Measurements from ENCODE around the gene EDARADD. TPM values are rescaled to one million over a fixed set of nuclear protein-coding genes. Genes with fewer than 3 reads are reported as not detected.

Gene EDARADD
- total and polyA plus RNA-seq, 10 donors: 0.22 to 7.4 (median 2.1) TPM

- WGBS, 5 donors: 51 to 57% (median 52%) methylated on average over 9 to 10 of the region's 10 CpGs
- Histone ChIP-seq H3K27me3 (replicated peaks in 1 of 7) (peaks cover 0 to 13% (median 0%) of the 10 kb centered on the region in 7 donors), H3K4me3 (no peak overlapping the region), H3K9me3 (no peaks in the 10 kb centered on the region), H3K4me1 (peaks cover 0 to 25% (median 13%) of the 10 kb centered on the region in 6 donors), H3K36me3 (no peaks in the 10 kb centered on the region), H3K27ac (peak overlapping the region in 6 of 8 donors; percentile 20 to 73 (median 66))
- intact Hi-C loops (cut with DNase I; ENCODE audit: low total_unique reads): loop anchor here (5.0 kb wide), 1 partner anchor 384 kb away; no protein-coding TSS in a partner anchor
- TF ChIP-seq POLR2A (IDR thresholded peaks at IDR 0.05) (no peak), POLR2AphosphoS5 (IDR thresholded peaks at IDR 0.05) (no peak)
- TF ChIP-seq, protein P1, sequence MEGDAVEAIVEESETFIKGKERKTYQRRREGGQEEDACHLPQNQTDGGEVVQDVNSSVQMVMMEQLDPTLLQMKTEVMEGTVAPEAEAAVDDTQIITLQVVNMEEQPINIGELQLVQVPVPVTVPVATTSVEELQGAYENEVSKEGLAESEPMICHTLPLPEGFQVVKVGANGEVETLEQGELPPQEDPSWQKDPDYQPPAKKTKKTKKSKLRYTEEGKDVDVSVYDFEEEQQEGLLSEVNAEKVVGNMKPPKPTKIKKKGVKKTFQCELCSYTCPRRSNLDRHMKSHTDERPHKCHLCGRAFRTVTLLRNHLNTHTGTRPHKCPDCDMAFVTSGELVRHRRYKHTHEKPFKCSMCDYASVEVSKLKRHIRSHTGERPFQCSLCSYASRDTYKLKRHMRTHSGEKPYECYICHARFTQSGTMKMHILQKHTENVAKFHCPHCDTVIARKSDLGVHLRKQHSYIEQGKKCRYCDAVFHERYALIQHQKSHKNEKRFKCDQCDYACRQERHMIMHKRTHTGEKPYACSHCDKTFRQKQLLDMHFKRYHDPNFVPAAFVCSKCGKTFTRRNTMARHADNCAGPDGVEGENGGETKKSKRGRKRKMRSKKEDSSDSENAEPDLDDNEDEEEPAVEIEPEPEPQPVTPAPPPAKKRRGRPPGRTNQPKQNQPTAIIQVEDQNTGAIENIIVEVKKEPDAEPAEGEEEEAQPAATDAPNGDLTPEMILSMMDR (IDR thresholded peaks at IDR 0.05 in 8 of 11, conservative IDR thresholded peaks at IDR 0.05 in 3 of 11): no peak
- no peak for DNase-seq
These were observed 97.5 kb downstream of the EDARADD start for GRCh38 chr1:236491469-236492136.

GRCh38 chr1:236492378-236492777 is 98.3 kb downstream of the EDARADD start:
- Histone ChIP-seq H3K36me3 (no peaks in the 10 kb centered on the region), H3K4me1 (peaks cover 0 to 25% (median 13%) of the 10 kb centered on the region in 6 donors), H3K27me3 (replicated peaks in 1 of 7) (peaks cover 0 to 13% (median 0%) of the 10 kb centered on the region in 7 donors), H3K9me3 (no peaks in the 10 kb centered on the region), H3K4me3 (no peak overlapping the region), H3K27ac (no peak overlapping the region)
- DNase-seq: no peak
- WGBS, 5 donors: 72 to 97% (median 93%) methylated on average over 2 of the region's 2 CpGs
- intact Hi-C loops (cut with DNase I; ENCODE audit: low total_unique reads): loop anchor here (5.0 kb wide), 1 partner anchor 385 kb away; no protein-coding TSS in a partner anchor
- TF ChIP-seq POLR2A (IDR thresholded peaks at IDR 0.05): no peak
- TF ChIP-seq, protein P1 (IDR thresholded peaks at IDR 0.05 in 8 of 11, conservative IDR thresholded peaks at IDR 0.05 in 3 of 11): no peak
- no peak for TF ChIP-seq POLR2AphosphoS5 (IDR thresholded peaks at IDR 0.05)

DNA sequence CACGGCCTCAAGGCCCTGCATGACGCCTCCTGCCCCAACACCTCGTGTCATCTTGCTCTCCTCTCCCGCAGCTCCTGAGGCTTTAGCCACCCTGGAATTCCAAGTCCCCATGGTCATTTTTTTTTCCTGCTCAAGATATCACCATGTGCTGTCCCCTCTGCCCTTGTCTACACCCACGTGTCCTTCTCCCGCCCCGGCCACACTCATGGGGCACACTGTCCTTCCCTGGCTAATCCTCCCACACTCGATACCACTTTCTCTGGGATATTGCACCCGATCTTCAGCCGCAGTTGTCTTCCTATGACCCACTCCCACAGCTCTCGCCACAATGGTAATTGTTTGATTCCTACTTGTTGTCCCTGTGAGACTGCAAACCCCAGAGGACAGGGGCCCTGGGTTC is 100.0 kb downstream of the EDARADD start:
- H3K27me3 ChIP-seq (replicated peaks in 1 of 7): peaks cover 0 to 13% (median 0%) of the 10 kb centered on the region in 7 donors
- 93 to 98% (median 94%) methylated on average over 11 of the region's 11 CpGs for WGBS, 5 donors
- H3K9me3 ChIP-seq: no peaks in the 10 kb centered on the region
- peaks cover 0 to 25% (median 13%) of the 10 kb centered on the region in 6 donors for H3K4me1 ChIP-seq
- H3K27ac ChIP-seq: no peak overlapping the region
- no peaks in the 10 kb centered on the region for H3K36me3 ChIP-seq
- DNase-seq: no peak
- no peak for TF ChIP-seq POLR2AphosphoS5 (IDR thresholded peaks at IDR 0.05)
- TF ChIP-seq POLR2A (IDR thresholded peaks at IDR 0.05): no peak
- TF ChIP-seq, protein P1 (IDR thresholded peaks at IDR 0.05 in 8 of 11, conservative IDR thresholded peaks at IDR 0.05 in 3 of 11): no peak
- H3K4me3 ChIP-seq: no peak overlapping the region
- intact Hi-C loops (cut with DNase I; ENCODE audit: low total_unique reads): loop anchor here (5.0 kb wide), 1 partner anchor 387 kb away; no protein-coding TSS in a partner anchor

All from spleen (tissue), 11 donors.